OCI-LY7 (cell line): Measurements from ENCODE around the gene VPS4B. TPM values are rescaled to one million over a fixed set of nuclear protein-coding genes. Genes with fewer than 3 reads are reported as not detected.

Experiments used
- BruUV-seq: library from RNA; stranded (reverse); fragments of 400-500 nt; replicated peaks from 2 replicates; lab custom pipeline; 2021; lab: Mats Ljungman, UMichigan
- CTCF ChIA-PET: fragments of 300-600 bp; sonication (Branson Sonifier 250); formaldehyde crosslinking; loops from one replicate; lab custom pipeline; 2022; ENCODE audit warnings: antibody characterized with exemption; ENCODE audit not compliant: unreplicated experiment; lab: Charles Lee
- POLR2A ChIA-PET: fragments of 300-600 bp; sonication (Branson Sonifier 250); formaldehyde crosslinking; loops from one replicate; lab custom pipeline; 2022; ENCODE audit warnings: antibody characterized with exemption; lab: Charles Lee
- DNase-seq: peaks from one replicate; pipeline ENCODE4 v3.0.0-alpha.2; 2015; ENCODE audit warnings: low spot score
- H2AFZ ChIP-seq: fragments of 200-600 bp; sonication (generic), shearing (Covaris generic); 2 replicates; pipeline ENCODE4 v1.6.1; 2014; ENCODE audit warnings: mild to moderate bottlenecking, antibody characterized with exemption, low read length, moderate library complexity
- H3K27ac ChIP-seq: fragments of 200-600 bp; sonication (generic); 2 replicates; pipeline ENCODE4 v1.5.1; 2014; ENCODE audit warnings: mixed run types, low read depth, mild to moderate bottlenecking, moderate library complexity, low read length, inconsistent platforms; ENCODE audit not compliant: poor library complexity, severe bottlenecking
- H3K36me3 ChIP-seq: fragments of 200-600 bp; sonication (generic); 2 replicates; pipeline ENCODE4 v1.6.1; 2014; ENCODE audit warnings: mild to moderate bottlenecking, antibody characterized with exemption, low read length, moderate library complexity, mixed read lengths; ENCODE audit not compliant: insufficient read depth
- H3K4me1 ChIP-seq: fragments of 200-600 bp; sonication (generic); 2 replicates; pipeline ENCODE4 v1.5.1; 2014; ENCODE audit warnings: mild to moderate bottlenecking, low read length; ENCODE audit not compliant: insufficient read depth, poor library complexity, severe bottlenecking
- H3K4me2 ChIP-seq: fragments of 200-600 bp; sonication (generic); 2 replicates; pipeline ENCODE4 v1.6.1; 2014; ENCODE audit warnings: mild to moderate bottlenecking, low read length
- H3K4me3 ChIP-seq: fragments of 200-600 bp; sonication (generic); 2 replicates; pipeline ENCODE4 v1.5.1; 2014; ENCODE audit warnings: mild to moderate bottlenecking, low read depth, low read length; ENCODE audit not compliant: poor library complexity, severe bottlenecking
- H3K79me2 ChIP-seq: fragments of 200-600 bp; sonication (generic); 2 replicates; pipeline ENCODE4 v1.6.1; 2016; ENCODE audit warnings: low read depth, mild to moderate bottlenecking, low read length, moderate library complexity, mixed read lengths; ENCODE audit not compliant: insufficient read depth
- H3K9me2 ChIP-seq: fragments of 200-600 bp; sonication (generic); 2 replicates; pipeline ENCODE4 v1.6.1; 2016; ENCODE audit warnings: mild to moderate bottlenecking, low read length, mixed read lengths; ENCODE audit not compliant: insufficient read depth
- H3K9me3 ChIP-seq: fragments of 200-600 bp; sonication (generic); 2 replicates; pipeline ENCODE4 v1.6.1; 2014; ENCODE audit warnings: mild to moderate bottlenecking, mixed run types, low read length, mixed read lengths
- H4K20me1 ChIP-seq: fragments of 200-600 bp; sonication (generic); 2 replicates; pipeline ENCODE4 v1.6.1; 2014; ENCODE audit warnings: mild to moderate bottlenecking, antibody characterized with exemption, low read length, moderate library complexity, mixed read lengths; ENCODE audit not compliant: insufficient read depth
- CTCF ChIP-seq: fragments of 200-600 bp; sonication (generic); conservative IDR thresholded peaks from 2 replicates; pipeline ENCODE4 v1.5.1; 2014; ENCODE audit warnings: mild to moderate bottlenecking, antibody characterized with exemption, low read length, moderate library complexity, mixed read lengths
- EZH2phosphoT487 ChIP-seq: fragments of 200-600 bp; sonication (generic); IDR thresholded peaks from 2 replicates; pipeline ENCODE4 v1.6.1; 2018; ENCODE audit warnings: low read depth, borderline replicate concordance, mild to moderate bottlenecking, mixed run types, antibody characterized with exemption, low read length, moderate library complexity, mixed read lengths
- intact Hi-C: fragments of 100-400 bp; cut with micrococcal nuclease; formaldehyde crosslinking; loops from one replicate; pipeline ENCODE4 v1.10.0; 2022; ENCODE audit not compliant: unreplicated experiment
- total RNA-seq, 2 experiments: library from RNA; depleted of rRNA in 1 of 2; stranded (reverse); fragments of >200 nt in 1 of 2; shearing (Covaris generic) in 1 of 2; gene quantifications; 2 replicates each; pipeline ENCODE4 v1.2.3, GENCODE V29; 2014 to 2022

VPS4B gene
- total RNA-seq, 2 experiments from 2014 or later: 12.3 to 22.9 TPM

- intact Hi-C loops: no loop called here
- H3K9me2 ChIP-seq: no peaks in the 10 kb centered on the region
- BruUV-seq: no TSS peak
- no peak overlapping the region for H2AFZ ChIP-seq
- no peak overlapping the region for H3K27ac ChIP-seq
- H3K4me2 ChIP-seq: no peak overlapping the region
- H3K36me3 ChIP-seq: peaks cover 79% of the 10 kb centered on the region
- H3K79me2 ChIP-seq: no peaks in the 10 kb centered on the region
- DNase-seq: no peak
- no peaks in the 10 kb centered on the region for H4K20me1 ChIP-seq
- no peaks in the 10 kb centered on the region for H3K4me1 ChIP-seq
- TF ChIP-seq EZH2phosphoT487: no peak
- no peak for TF ChIP-seq CTCF
- CTCF ChIA-PET: no interaction called here
- POLR2A ChIA-PET: no interaction called here
- H3K4me3 ChIP-seq: no peak overlapping the region
- H3K9me3 ChIP-seq: no peaks in the 10 kb centered on the region
Measured at GRCh38 chr18:63405986-63406385, 16.3 kb downstream of the VPS4B start.

DNA sequence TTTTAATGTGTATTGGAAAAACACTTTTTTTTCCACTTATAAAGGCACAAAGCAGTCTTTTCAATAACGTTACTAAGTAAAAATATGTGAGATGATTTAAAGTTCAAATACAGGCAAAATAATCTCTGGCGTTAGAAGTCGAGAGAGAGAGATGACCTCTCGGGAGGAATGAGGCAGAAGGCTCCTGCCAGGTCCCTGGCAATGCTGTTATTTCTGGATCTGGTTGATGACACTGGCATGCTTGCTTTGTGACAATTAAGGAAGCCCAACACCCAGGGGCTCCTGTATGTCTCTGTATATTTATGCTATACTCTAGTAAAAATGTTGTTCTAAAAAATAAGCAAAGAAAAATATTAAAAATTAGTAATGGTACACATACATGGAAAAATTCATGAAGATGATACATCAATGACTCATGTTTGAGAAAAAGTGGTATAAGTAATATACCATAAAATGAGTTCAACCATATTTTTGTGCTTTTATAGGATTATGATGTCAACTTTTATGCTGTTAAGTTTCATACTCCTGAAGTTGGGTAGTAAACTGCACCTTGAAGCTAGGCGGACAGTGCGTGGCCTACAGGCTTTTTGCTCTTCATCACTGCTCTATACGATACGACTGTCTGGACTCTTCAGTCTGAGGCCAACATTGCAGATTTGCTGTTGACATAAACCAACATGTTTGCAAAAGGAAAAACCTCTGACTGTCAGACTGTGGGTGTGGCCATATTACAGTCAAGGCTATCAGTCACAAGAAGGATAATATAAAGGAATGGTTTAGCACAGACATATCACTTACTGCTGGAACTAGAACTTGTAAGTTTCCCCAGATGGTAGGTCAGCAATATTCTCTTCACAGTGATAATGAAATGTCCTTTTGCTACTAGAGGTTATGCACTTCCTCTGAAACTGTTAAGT lies 19.8 kb downstream of the VPS4B start:
- intact Hi-C loops: no loop called here
- POLR2A ChIA-PET: no interaction called here

More for the DNA sequence above, 19.8 kb downstream of the VPS4B start:
- no peak for TF ChIP-seq EZH2phosphoT487
- no peak for TF ChIP-seq CTCF
- Histone ChIP-seq H4K20me1 (no peaks in the 10 kb centered on the region), H3K4me2 (no peak overlapping the region), H3K27ac (no peak overlapping the region), H2AFZ (no peak overlapping the region), H3K4me1 (no peaks in the 10 kb centered on the region), H3K9me3 (no peaks in the 10 kb centered on the region), H3K79me2 (no peaks in the 10 kb centered on the region), H3K4me3 (no peak overlapping the region), H3K36me3 (peaks cover 72% of the 10 kb centered on the region), H3K9me2 (no peaks in the 10 kb centered on the region)
- CTCF ChIA-PET: no interaction called here
- no peak for DNase-seq
- no TSS peak for BruUV-seq
